Fibroblast of pulmonary artery (primary cell): ENCODE measurements around the gene PSMG3.

Source experiments
- DNase-seq: peaks from one replicate; pipeline ENCODE4 v3.0.0-alpha.2; 2010; ENCODE audit warnings: low read depth
- H3K4me3 ChIP-seq: replicated peaks from 2 replicates; pipeline ENCODE4 v1.5.1; 2011; ENCODE audit warnings: low read depth, mild to moderate bottlenecking, control low read depth, low read length, moderate library complexity
- CTCF ChIP-seq: IDR thresholded peaks from 2 replicates; pipeline ENCODE4 v1.5.1; 2011; ENCODE audit warnings: mild to moderate bottlenecking, control low read depth, low read length, inconsistent platforms; ENCODE audit errors: missing control alignments

Gene PSMG3

DNA sequence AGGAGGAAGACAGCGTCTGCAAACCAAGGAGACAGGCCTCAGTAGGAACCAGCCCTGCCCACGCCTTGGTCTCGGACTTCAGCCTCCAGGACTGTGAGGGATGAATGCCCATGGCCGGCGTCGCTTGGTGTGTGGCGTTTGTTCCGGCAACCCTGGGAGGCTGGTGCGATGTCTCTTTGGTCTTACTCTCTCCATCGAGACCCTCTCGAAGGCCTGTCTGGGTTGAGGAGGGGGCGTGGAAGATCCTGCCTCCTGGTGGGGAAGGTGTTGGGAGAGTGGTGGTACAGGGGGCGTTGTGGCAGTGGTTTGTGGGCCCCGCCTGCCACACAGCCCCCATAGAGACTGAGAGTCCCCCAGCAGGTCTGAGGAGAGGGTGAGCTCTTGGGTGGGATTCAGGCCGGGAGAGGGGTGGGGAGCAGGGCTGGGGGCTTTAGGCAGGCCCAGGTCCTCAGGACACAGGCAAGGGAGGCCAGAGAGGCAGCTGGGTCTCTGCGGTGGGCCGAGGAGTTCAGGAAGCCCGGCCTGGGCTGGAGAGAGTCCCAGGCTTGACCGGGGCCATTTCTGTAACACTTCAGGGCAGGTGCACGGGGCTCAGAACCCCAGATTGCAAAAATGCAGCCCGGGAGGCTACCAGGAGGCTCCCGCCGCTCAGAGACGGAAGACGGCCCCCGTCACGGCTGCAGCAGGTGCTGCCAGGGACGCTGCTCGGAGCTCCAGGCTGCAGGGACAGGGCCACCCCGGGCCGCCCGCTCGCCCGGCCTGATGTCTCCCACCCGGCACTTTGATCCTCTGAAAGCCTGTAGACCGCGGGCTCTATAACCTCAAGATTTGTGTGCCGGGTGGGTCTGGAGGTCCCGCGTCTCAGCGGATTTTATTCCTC is 33.8 kb upstream of the PSMG3 start:
- no peak for TF ChIP-seq CTCF
- no peak for DNase-seq
- no peak overlapping the region for H3K4me3 ChIP-seq

- no peak overlapping the region for H3K4me3 ChIP-seq
- DNase-seq = no peak
- TF ChIP-seq CTCF = no peak
These were observed 32.6 kb upstream of the PSMG3 start for GRCh38 chr7:1602386-1602785.

GRCh38 chr7:1601956-1602355 is 32.1 kb upstream of the PSMG3 start:
- H3K4me3 ChIP-seq = no peak overlapping the region
- no peak for TF ChIP-seq CTCF
- no peak for DNase-seq

DNA sequence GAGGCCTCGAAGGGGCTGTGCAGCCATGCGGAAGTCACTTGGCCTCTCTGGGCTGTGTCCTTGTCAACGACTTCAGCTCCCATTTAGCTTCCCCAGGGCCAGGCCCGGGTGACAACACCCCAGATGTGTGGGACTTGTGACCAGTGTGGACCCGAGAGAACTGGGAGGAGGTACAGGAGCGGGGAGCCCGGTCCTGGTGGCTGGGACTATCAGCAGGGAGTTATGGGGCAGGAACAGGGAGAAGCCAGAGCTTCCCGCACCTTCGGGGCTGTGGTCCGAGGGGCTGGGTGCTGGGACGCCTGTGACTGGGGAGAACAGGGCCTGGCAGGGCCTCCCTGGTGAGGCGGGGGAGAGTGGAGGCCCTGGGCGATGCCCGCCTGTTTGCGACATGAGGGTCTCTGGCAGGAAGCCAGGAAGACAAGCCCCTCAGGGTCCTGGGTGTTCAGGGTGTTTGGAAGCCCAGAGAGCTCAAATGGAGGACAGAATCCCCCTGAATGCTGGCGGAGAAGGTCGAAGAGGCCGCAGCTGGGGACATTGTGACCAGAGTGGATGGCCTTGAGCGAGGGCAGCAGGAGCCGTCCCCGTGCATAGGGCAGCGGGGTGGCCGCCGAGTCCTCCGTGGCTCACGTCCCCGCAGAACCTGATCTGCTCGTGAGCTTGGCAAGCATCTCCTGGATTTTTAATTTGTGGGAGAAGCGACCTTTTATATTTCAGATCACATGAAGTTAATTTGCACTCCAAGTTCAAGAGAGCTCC is 30.0 kb upstream of the PSMG3 start:
- TF ChIP-seq CTCF = no peak
- no peak overlapping the region for H3K4me3 ChIP-seq
- DNase-seq = no peak

DNA sequence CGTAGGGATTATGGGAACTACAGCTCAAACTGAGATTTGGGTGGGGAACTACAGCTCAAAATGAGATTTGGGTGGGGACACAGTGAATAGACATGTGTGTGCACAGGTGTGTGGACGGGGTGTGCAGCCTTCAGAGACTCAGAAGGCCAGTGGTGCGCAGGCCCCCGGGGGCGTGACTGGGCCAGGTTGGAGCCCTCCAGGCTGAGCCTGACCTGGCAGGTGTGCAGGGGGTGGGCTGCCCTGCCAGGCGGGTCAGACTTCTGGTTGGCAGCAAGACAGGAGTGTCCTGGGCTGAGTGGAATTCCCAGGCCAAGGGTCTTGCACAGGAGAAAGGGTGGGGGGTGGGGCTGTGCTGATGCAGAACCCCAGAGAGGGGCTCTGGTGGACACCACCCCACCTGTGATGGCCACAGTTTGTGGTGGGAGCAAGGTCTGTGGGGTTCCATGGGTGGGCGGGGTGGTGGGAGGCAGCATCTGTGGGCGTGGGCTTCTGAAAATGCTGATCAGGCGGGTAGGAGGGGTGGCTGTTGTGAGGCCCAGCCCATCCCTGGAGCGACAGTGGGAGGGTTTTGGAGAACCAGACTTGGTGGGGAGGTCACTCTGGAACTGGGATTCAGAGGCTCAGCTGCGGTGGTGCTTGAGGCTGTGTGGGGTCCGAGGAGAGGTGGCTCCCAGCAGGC is 29.3 kb upstream of the PSMG3 start:
- no peak for TF ChIP-seq CTCF
- DNase-seq = no peak
- H3K4me3 ChIP-seq = no peak overlapping the region

DNA sequence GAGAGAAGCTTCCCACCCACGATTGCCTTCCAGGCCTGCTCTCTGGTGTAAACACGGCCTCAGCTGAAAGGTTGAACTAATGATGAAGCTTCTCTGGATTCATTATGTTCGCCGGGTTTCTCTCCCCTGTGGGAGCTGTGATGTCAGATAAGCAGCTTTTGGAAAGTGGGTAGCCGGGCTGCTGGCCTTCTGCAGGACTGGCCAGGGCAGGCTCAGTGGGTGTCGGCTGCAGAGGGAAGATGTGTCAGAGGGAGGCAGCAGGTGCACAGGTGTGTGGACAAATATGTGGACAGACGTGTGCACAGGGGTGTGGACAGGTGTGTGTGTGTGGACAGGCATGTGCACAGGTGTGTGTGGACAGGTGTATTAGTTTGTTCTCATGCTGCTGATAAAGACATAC is 28.5 kb upstream of the PSMG3 start:
- no peak overlapping the region for H3K4me3 ChIP-seq
- no peak for DNase-seq
- no peak for TF ChIP-seq CTCF
